SU-DHL-6 (cell line): Measurements from ENCODE around the gene ATP6V1C2.

Experiments used
- EZH2phosphoT487 ChIP-seq: fragments of 200-600 bp; sonication (generic), shearing (Covaris generic); conservative IDR thresholded peaks from 2 replicates; pipeline ENCODE4 v1.6.1; 2018; ENCODE audit warnings: mild to moderate bottlenecking, antibody characterized with exemption, low read length, moderate library complexity, mixed read lengths
- TF ChIP-seq, protein P1 (sequence below): fragments of 200-600 bp; sonication (generic); IDR thresholded peaks from one replicate; pipeline ENCODE4 v1.5.1; 2017; ENCODE audit warnings: antibody characterized with exemption, mild to moderate bottlenecking, low read length, moderate library complexity; ENCODE audit not compliant: insufficient read depth, poor library complexity, severe bottlenecking

DNA sequence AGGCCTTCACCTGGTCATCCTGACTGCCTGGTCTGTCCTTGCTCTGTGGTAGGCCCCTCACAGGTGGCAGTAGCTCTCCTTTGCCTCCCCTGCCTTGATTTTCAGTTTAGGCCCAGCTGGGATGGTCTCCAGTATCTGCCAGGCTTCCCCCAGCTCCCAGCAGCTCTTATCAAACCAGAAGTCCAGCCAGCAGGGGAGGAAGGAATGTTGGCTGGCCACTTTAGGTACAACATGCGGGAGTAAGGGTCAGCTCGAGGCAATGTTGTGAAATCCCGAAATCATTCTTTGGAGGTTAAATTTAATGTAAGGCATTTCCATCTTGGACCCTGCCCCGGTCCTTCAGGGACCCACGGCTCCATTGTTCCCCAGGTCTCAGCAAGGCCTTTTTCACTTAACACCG lies 16.8 kb downstream of the ATP6V1C2 start:
- no peak for TF ChIP-seq EZH2phosphoT487
- TF ChIP-seq, protein P1, sequence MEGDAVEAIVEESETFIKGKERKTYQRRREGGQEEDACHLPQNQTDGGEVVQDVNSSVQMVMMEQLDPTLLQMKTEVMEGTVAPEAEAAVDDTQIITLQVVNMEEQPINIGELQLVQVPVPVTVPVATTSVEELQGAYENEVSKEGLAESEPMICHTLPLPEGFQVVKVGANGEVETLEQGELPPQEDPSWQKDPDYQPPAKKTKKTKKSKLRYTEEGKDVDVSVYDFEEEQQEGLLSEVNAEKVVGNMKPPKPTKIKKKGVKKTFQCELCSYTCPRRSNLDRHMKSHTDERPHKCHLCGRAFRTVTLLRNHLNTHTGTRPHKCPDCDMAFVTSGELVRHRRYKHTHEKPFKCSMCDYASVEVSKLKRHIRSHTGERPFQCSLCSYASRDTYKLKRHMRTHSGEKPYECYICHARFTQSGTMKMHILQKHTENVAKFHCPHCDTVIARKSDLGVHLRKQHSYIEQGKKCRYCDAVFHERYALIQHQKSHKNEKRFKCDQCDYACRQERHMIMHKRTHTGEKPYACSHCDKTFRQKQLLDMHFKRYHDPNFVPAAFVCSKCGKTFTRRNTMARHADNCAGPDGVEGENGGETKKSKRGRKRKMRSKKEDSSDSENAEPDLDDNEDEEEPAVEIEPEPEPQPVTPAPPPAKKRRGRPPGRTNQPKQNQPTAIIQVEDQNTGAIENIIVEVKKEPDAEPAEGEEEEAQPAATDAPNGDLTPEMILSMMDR = no peak
